Measurements from ENCODE around the gene TSPAN9.

- TF ChIP-seq POLR2AphosphoS5 (IDR thresholded peaks at IDR 0.05): no peak
- TF ChIP-seq EP300 (IDR thresholded peaks at IDR 0.05): no peak
- no peak for TF ChIP-seq CTCF (IDR thresholded peaks at IDR 0.05)
Measured at GRCh38 chr12:3193131-3193530, 116.0 kb downstream of the TSPAN9 start.
